Ishikawa (cell line): ENCODE data around the gene SYNDIG1.

ENCODE experiments used
- CREB1 ChIP-seq: IDR thresholded peaks from 2 replicates; pipeline ENCODE4 v1.6.1; 2012; ENCODE audit warnings: low read depth
- MAX ChIP-seq: IDR thresholded peaks from 2 replicates; pipeline ENCODE4 v1.6.1; 2012

- no peak for TF ChIP-seq MAX
- no peak for TF ChIP-seq CREB1
Measured at GRCh38 chr20:24659835-24660234, 190.4 kb downstream of the SYNDIG1 start.
